HG02798 (cell line): Measurements from ENCODE around the gene STAT5A.
A peak's percentile ranks its signal among the peaks of the same experiment; 100 is the strongest.

Experiments used
- ATAC-seq: cut with Tn5 transposase; IDR thresholded peaks from one replicate; pipeline ENCODE4 v1.9.1; 2021; ENCODE audit warnings: mild to moderate bottlenecking; ENCODE audit not compliant: unreplicated experiment, poor library complexity

The STAT5A gene

DNA sequence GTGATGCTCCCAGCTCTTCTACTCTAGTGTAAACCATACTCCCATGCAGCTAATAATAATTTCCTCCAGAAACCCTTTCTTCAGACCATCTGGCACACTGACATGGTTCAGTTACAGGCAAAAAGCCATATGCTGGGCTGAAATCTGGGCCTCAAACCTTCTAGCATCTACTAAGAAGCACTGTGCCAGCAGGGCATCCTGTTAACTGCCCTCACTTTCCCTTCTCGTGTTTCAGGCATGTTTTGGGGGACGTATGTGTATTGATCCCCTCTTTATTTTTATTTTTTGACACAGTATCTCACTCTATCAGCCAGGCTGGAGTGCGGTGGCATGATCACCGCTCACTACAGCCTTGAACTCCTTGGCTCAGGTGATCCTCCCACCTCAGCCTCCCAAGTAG is 33.3 kb downstream of the STAT5A start:
- ATAC-seq = no peak

GRCh38 chr17:42322382-42323267 is 34.3 kb downstream of the STAT5A start:
- peak; percentile 86 for ATAC-seq

DNA sequence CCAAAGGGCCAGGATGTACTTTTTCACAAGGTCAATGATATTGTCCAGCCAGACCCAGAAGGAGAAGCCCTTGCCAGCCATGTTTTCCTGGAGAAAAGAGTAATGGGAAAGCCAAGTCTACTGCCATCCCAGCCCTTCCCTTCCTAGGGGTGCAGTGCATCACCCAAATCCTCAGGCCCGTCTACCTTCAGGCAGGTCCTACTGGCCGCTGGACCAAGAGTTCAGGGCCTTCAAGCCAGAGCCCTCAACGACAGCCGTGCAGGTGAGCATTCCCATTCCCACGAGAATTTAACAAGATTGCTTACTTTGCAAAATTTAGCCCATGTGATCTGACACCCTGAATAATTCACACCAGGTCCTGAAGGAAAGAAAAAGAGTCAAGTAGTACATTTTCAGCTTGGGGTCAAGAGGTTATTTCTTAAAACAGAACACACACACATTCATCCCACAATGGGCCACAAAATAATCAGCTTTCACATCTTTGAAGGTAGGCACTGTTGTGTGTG is 35.0 kb downstream of the STAT5A start:
- ATAC-seq = no peak

- no peak for ATAC-seq
These were observed 36.7 kb downstream of the STAT5A start for GRCh38 chr17:42325026-42325425.

- ATAC-seq = no peak
These were observed 41.0 kb downstream of the STAT5A start for GRCh38 chr17:42329025-42329976.

DNA sequence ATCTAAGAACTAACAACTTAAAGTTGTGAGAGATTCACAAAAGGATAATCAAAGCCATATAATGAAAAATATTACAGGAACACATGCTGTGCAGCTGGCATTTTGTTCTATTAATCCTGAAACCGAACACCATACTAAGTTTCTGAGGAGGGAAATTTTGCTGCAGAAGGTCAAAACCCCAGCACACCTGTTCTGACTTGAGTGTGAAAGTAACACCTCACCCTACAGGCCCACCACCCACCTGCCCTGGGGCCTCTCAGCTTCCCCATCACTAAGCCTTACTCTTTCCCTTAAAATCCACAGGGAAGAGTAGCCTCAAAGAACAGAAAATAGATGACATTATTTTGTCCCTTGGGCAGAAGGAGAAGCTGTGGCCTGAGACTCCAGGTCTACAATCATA is 44.8 kb downstream of the STAT5A start:
- ATAC-seq = peak; percentile 61

- no peak for ATAC-seq
These were observed 46.4 kb downstream of the STAT5A start for GRCh38 chr17:42334677-42335076.

DNA sequence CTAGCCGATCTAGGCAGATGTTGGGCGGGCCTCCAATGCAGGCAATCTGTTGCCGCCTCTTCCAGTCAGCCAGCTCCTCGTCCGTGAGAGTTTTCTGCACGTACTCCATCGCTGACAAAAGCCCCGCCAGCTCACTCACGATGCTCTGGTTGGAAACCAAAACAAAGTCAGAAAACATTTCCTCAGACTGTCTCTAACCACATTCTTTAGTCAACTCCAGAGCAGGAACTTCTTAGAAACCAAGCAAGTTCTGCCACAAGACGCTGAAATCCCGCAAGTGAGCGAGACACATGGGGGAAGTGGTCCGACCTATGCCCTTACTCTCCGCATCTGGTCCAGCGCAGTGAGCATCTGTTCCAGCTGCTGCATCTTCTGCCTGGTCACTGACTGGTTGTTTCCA is 49.1 kb downstream of the STAT5A start:
- peak; percentile 64 for ATAC-seq

DNA sequence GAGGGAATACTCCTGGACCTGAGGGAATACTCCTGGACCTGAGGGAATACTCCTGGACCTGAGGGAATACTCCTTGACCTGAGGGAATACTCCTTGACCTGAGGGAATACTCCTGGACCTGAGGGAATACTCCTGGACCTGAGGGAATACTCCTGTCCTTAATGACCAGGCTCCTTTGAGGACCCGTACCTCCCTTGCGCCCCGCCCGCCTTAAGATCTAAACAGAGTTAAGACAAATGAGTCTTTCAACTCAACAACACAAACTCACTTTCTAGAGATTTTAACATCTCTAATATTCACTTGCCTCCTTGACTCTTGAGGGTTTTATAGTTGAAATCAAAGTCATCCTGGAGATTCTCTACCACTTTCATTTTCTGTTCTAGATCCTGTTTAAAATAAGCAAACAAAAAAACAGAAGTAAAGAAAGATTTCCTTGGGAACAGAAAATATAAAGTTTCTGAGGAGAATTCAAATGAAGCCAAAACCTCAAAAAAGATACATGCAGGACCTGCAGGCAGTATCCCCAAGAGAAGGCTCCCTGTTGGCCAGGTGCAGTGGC is 50.2 kb downstream of the STAT5A start:
- no peak for ATAC-seq

GRCh38 chr17:42339221-42339620 is 50.9 kb downstream of the STAT5A start:
- ATAC-seq = no peak

GRCh38 chr17:42340691-42341127 is 52.4 kb downstream of the STAT5A start:
- no peak for ATAC-seq

GRCh38 chr17:42341568-42341967 is 53.3 kb downstream of the STAT5A start:
- ATAC-seq = no peak

DNA sequence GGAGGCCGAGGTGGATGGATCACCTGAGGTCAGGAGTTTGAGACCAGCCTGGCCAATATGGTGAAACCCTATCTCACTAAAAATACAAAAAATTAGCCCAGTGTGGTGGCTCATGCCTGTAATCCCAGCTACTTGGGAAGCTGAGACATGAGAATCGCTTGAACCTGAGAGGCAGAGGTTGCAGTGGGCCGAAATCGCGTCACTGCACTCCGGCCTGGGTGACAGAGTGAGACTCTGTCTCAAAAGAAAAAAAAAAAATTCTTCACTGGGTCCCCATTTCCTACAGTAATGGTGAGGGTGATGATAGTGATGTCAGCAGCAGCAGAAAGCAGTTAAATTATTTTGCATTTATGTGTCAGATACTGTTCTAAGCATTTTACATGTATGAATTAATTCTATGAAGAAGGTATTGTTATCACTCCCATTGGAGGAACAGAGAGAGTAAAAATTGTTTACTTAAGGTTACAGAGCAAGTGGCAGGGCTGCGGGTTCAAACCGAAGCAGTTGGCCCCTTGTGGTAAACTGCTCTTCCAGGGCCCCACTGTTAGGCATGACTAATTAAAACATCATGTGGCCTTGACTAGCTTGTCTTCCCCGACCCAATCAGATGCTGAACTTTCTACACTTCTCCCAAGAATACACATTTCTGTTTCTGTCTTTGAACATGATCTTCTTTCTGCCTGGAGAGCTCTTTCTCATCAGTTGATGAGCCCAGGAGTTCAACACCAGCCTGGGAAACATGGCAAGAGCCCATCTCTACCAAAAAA is 54.1 kb downstream of the STAT5A start:
- ATAC-seq = no peak

- no peak for ATAC-seq
These were observed 57.2 kb downstream of the STAT5A start for GRCh38 chr17:42345396-42346073.

DNA sequence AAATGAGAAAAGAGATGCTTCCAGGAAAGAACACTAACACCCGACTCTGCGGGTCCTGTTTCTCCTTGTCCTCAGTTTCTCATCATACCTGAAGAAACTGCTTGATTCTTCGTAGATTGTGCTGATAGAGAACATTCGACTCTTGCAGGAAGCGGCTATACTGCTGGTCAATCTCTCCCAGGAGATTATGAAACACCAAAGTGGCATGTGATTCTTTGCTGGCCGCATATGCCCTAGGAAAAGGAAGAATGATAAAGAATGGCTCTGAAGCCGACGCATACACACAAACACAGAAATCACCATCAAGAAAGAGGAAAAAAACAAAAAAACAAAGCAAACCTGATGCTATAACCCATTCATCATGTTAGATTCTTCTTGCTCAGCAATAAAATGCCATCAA is 58.2 kb downstream of the STAT5A start:
- no peak for ATAC-seq

DNA sequence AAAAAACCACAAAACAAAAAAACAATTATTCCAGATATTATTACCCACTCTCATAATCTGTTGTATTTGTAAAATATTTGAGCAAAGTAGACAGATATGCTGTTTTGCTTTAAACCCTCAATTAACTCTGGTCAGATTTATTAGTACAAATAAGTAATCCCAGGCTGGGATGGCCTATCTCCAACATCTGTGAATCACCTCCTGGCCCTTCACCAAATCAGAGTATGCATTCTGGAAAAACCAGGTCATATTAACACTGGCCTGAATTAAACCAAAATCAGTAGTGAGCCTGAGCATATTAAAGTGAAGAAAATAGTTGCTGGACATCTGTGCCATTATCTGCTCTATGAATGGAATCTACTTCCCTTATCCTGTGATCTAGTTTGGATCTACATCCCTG is 58.9 kb downstream of the STAT5A start:
- ATAC-seq = no peak

GRCh38 chr17:42347606-42348005 is 59.3 kb downstream of the STAT5A start:
- no peak for ATAC-seq

DNA sequence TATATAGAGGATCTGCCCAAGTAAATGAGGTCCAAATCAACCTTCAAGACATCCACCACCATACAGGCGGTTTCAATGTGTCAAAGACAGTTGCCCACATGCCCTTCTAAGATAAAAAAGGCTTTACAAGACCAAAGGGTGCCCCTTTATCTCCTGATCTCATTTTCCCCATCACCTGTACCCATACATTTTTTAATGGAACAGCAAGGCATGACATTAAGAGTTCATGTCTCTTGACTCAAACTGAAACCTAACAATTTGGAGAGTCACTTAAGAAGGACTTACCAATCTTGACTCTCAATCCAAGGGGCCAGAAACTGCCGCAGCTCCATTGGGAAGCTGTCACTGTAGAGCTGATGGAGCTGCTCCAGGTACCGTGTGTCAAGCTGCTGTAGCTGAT is 59.8 kb downstream of the STAT5A start:
- ATAC-seq = no peak
